A549 (cell line): Measurements from ENCODE around the gene RPS6KA4. TPM values are rescaled to one million over a fixed set of nuclear protein-coding genes. Genes with fewer than 3 reads are reported as not detected.

Experiments used
- ATAC-seq, 2 experiments: fragments of 200-7000 bp in 1 of 2; fragments of >200 bp in 1 of 2; cut with Nextera tagmentation in 1 of 2; cut with Tn5 transposase in 1 of 2; 3 replicates each; pipeline versions ENCODE4 v1.8.0 to v1.9.1; 2018 to 2020; ENCODE audit warnings: mild to moderate bottlenecking in 1 of 2, moderate library complexity in 1 of 2
- CTCF ChIA-PET: fragments of 300-600 bp; sonication (Branson Sonifier 250); formaldehyde crosslinking; extraction: SDS; loops from one replicate; lab custom pipeline; 2021; ENCODE audit warnings: antibody characterized with exemption, inconsistent platforms; lab: Yijun Ruan, JAX
- POLR2A ChIA-PET: fragments of 350-600 bp; formaldehyde crosslinking; extraction: SDS; loops from one replicate; lab custom pipeline; 2021; ENCODE audit warnings: antibody characterized with exemption, inconsistent platforms; lab: Yijun Ruan, JAX
- DNase-seq, 2 experiments: peaks; one replicate each; pipeline versions ENCODE4 v3.0.0 to v3.0.0-alpha.2; 2011 to 2016; ENCODE audit warnings: low read depth in 1 of 2, low spot score in 1 of 2
- FAIRE-seq: peaks from 2 replicates; lab custom pipeline; 2011; peaks lifted over from hg19 to GRCh38; lab: Jason Lieb, UNC
- H3K27ac ChIP-seq, 2 experiments: fragments of >200 bp; sonication (Bioruptor Twin); formaldehyde crosslinking; 3 replicates each; pipeline ENCODE4 v1.5.1; 2016 to 2017
- H3K4me1 ChIP-seq: fragments of >200 bp; sonication (Bioruptor Twin); formaldehyde crosslinking; 3 replicates; pipeline ENCODE4 v1.6.1; 2016
- H3K4me2 ChIP-seq: fragments of >200 bp; sonication (Bioruptor Twin); formaldehyde crosslinking; 3 replicates; pipeline ENCODE4 v1.6.1; 2016
- H3K4me3 ChIP-seq: fragments of >200 bp; sonication (Bioruptor Twin); formaldehyde crosslinking; 3 replicates; pipeline ENCODE4 v1.5.1; 2016
- H3K9me3 ChIP-seq: fragments of >200 bp; sonication (Bioruptor Twin); formaldehyde crosslinking; 3 replicates; pipeline ENCODE4 v1.6.1; 2016
- CBX8 ChIP-seq: fragments of 200-600 bp; sonication (generic); IDR thresholded peaks from 2 replicates; pipeline ENCODE4 v1.6.1; 2016
- CHD2 ChIP-seq: fragments of 150-350 bp; IDR thresholded peaks from 2 replicates; pipeline ENCODE4 v1.6.1; 2014; ENCODE audit warnings: low read length; ENCODE audit not compliant: partially characterized antibody
- CHD4 ChIP-seq: fragments of 200-600 bp; sonication (generic); IDR thresholded peaks from 2 replicates; pipeline ENCODE4 v1.6.1; 2016; ENCODE audit warnings: antibody characterized with exemption, mild to moderate bottlenecking, borderline replicate concordance
- FOXS1 ChIP-seq: fragments of 250-450 bp; sonication (Bioruptor Pico); IDR thresholded peaks from 2 replicates; pipeline ENCODE4 v1.5.0; 2020; ENCODE audit warnings: mild to moderate bottlenecking, moderate library complexity
- HOXA7 ChIP-seq: fragments of 250-450 bp; sonication (Bioruptor Pico); IDR thresholded peaks from 2 replicates; pipeline ENCODE4 v1.5.0; 2020; ENCODE audit warnings: mild to moderate bottlenecking, moderate library complexity
- JUN ChIP-seq, 2 experiments: fragments of >200 bp; sonication (Bioruptor Twin); formaldehyde crosslinking; IDR thresholded peaks; 2 replicates in 1 of 2; 3 replicates in 1 of 2; pipeline ENCODE4 v1.6.1; 2016 to 2017
- JUNB ChIP-seq: fragments of >200 bp; sonication (Bioruptor Twin); formaldehyde crosslinking; IDR thresholded peaks from 2 replicates; pipeline ENCODE4 v1.6.1; 2016
- NFE2L2 ChIP-seq: fragments of 150-350 bp; conservative IDR thresholded peaks from 2 replicates; pipeline ENCODE4 v1.6.1; 2014; ENCODE audit warnings: low read length
- PHF8 ChIP-seq: fragments of 200-600 bp; sonication (generic); IDR thresholded peaks from 2 replicates; pipeline ENCODE4 v1.6.1; 2016; ENCODE audit warnings: low read depth, mild to moderate bottlenecking, antibody characterized with exemption, moderate library complexity, borderline replicate concordance
- POLR2A ChIP-seq: IDR thresholded peaks from 2 replicates; pipeline ENCODE4 v1.6.1; 2012; ENCODE audit warnings: mild to moderate bottlenecking, low read length
- RAD21 ChIP-seq, 2 experiments: fragments of >200 bp in 1 of 2; sonication (Bioruptor Twin) in 1 of 2; formaldehyde crosslinking in 1 of 2; IDR thresholded peaks in 1 of 2; conservative IDR thresholded peaks in 1 of 2; 2 replicates in 1 of 2; 3 replicates in 1 of 2; pipeline ENCODE4 v1.6.1; 2012 to 2018; ENCODE audit warnings: inconsistent platforms in 1 of 2
- RARB ChIP-seq: fragments of 250-450 bp; sonication (Bioruptor Pico); IDR thresholded peaks from 2 replicates; pipeline ENCODE4 v1.8.0; 2021; ENCODE audit warnings: mild to moderate bottlenecking, moderate library complexity
- RFX5 ChIP-seq: fragments of 450-650 bp; IDR thresholded peaks from 2 replicates; pipeline ENCODE4 v1.7.1; 2014; ENCODE audit warnings: antibody characterized with exemption, mild to moderate bottlenecking, moderate library complexity
- ZNF302 ChIP-seq: fragments of 250-450 bp; sonication (Bioruptor Pico); IDR thresholded peaks from 2 replicates; pipeline ENCODE4 v1.9.0; 2021; ENCODE audit warnings: inconsistent platforms, mild to moderate bottlenecking, moderate library complexity
- WGBS: methylation state at CpG from one replicate; pipeline ENCODE4 v1.1.6; 2017; ENCODE audit errors: missing lambda C conversion rate; 5-methylcytosine and 5-hydroxymethylcytosine counted together
- polyA plus RNA-seq, 4 experiments: library from polyadenylated mRNA; depleted of rRNA in 3 of 4; stranded (reverse); fragments of >200 nt; fragmentation: RNase III in 1 of 4; extraction: RNeasy Plus Mini Kit Qiagen cat#74134 plus additional on column Dnase treatment in 1 of 4; gene quantifications; 2 replicates in 3 of 4; 3 replicates in 1 of 4; pipeline ENCODE4 v1.2.3, GENCODE V29; 2011 to 2017
- TF ChIP-seq, protein P1 (sequence below): fragments of >200 bp; sonication (Bioruptor Twin); formaldehyde crosslinking; IDR thresholded peaks from 2 replicates; pipeline ENCODE4 v1.6.1; 2016
- TF ChIP-seq, protein P2 (sequence below): fragments of 200-600 bp; sonication (generic); IDR thresholded peaks from 2 replicates; pipeline ENCODE4 v1.6.1; 2016; ENCODE audit warnings: antibody characterized with exemption, mild to moderate bottlenecking, moderate library complexity
- TF ChIP-seq, protein P3 (sequence below): IDR thresholded peaks from 2 replicates; pipeline ENCODE4 v1.6.1; 2012
- TF ChIP-seq, protein P4 (sequence below): fragments of 250-450 bp; sonication (Bioruptor Pico); IDR thresholded peaks from 2 replicates; pipeline ENCODE4 v1.5.0; 2021; ENCODE audit warnings: mild to moderate bottlenecking, moderate library complexity, borderline replicate concordance
- TF ChIP-seq, protein P5 (sequence below): IDR thresholded peaks from 2 replicates; pipeline ENCODE4 v1.6.1; 2012
- TF ChIP-seq, protein P6 (sequence below): fragments of >200 bp; sonication (Bioruptor Twin); formaldehyde crosslinking; IDR thresholded peaks from 3 replicates; pipeline ENCODE4 v1.6.1; 2016
- TF ChIP-seq, protein P7 (sequence below): fragments of 250-450 bp; sonication (Bioruptor Pico); IDR thresholded peaks from 2 replicates; pipeline ENCODE4 v1.5.0; 2020; ENCODE audit warnings: low read depth, mild to moderate bottlenecking, moderate library complexity

RPS6KA4 gene
- polyA plus RNA-seq, 2 of the 4 experiments (the other 2 are of a cell fraction), result 21.4 to 35.9 TPM

DNA sequence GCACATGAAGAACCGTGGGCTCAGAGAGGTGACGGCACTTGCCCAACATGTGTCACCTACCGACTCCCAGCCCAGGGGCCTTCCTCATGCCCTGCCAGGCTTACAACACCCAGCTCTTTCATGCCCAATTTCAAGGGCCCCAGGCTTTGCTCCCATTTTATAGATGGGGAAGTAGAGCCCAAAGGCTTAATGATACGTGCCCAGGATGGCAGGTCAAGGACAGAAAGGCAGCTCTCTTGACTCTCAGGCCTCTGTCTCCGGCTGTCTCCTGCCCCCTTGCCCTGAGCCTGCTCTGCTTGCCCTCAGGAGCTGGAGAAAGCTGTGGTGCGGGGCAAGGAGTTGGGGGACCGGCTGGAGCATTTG is 10.0 kb upstream of the RPS6KA4 start (continued):
- TF ChIP-seq, protein P1, sequence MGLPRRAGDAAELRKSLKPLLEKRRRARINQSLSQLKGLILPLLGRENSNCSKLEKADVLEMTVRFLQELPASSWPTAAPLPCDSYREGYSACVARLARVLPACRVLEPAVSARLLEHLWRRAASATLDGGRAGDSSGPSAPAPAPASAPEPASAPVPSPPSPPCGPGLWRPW, result no peak
- TF ChIP-seq POLR2A (no peak), RAD21 (conservative IDR thresholded peaks at IDR 0.05 in 1 of 2, IDR thresholded peaks at IDR 0.05 in 1 of 2) (no peak), RARB (CRISPR knock-in tag) (no peak)
- TF ChIP-seq, protein P2, sequence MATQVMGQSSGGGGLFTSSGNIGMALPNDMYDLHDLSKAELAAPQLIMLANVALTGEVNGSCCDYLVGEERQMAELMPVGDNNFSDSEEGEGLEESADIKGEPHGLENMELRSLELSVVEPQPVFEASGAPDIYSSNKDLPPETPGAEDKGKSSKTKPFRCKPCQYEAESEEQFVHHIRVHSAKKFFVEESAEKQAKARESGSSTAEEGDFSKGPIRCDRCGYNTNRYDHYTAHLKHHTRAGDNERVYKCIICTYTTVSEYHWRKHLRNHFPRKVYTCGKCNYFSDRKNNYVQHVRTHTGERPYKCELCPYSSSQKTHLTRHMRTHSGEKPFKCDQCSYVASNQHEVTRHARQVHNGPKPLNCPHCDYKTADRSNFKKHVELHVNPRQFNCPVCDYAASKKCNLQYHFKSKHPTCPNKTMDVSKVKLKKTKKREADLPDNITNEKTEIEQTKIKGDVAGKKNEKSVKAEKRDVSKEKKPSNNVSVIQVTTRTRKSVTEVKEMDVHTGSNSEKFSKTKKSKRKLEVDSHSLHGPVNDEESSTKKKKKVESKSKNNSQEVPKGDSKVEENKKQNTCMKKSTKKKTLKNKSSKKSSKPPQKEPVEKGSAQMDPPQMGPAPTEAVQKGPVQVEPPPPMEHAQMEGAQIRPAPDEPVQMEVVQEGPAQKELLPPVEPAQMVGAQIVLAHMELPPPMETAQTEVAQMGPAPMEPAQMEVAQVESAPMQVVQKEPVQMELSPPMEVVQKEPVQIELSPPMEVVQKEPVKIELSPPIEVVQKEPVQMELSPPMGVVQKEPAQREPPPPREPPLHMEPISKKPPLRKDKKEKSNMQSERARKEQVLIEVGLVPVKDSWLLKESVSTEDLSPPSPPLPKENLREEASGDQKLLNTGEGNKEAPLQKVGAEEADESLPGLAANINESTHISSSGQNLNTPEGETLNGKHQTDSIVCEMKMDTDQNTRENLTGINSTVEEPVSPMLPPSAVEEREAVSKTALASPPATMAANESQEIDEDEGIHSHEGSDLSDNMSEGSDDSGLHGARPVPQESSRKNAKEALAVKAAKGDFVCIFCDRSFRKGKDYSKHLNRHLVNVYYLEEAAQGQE, result no peak
- TF ChIP-seq, protein P3, sequence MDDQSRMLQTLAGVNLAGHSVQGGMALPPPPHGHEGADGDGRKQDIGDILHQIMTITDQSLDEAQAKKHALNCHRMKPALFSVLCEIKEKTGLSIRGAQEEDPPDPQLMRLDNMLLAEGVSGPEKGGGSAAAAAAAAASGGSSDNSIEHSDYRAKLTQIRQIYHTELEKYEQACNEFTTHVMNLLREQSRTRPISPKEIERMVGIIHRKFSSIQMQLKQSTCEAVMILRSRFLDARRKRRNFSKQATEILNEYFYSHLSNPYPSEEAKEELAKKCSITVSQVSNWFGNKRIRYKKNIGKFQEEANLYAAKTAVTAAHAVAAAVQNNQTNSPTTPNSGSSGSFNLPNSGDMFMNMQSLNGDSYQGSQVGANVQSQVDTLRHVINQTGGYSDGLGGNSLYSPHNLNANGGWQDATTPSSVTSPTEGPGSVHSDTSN, result no peak
- TF ChIP-seq, protein P4, sequence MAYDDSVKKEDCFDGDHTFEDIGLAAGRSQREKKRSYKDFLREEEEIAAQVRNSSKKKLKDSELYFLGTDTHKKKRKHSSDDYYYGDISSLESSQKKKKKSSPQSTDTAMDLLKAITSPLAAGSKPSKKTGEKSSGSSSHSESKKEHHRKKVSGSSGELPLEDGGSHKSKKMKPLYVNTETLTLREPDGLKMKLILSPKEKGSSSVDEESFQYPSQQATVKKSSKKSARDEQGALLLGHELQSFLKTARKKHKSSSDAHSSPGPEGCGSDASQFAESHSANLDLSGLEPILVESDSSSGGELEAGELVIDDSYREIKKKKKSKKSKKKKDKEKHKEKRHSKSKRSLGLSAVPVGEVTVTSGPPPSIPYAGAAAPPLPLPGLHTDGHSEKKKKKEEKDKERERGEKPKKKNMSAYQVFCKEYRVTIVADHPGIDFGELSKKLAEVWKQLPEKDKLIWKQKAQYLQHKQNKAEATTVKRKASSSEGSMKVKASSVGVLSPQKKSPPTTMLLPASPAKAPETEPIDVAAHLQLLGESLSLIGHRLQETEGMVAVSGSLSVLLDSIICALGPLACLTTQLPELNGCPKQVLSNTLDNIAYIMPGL, result no peak

DNA sequence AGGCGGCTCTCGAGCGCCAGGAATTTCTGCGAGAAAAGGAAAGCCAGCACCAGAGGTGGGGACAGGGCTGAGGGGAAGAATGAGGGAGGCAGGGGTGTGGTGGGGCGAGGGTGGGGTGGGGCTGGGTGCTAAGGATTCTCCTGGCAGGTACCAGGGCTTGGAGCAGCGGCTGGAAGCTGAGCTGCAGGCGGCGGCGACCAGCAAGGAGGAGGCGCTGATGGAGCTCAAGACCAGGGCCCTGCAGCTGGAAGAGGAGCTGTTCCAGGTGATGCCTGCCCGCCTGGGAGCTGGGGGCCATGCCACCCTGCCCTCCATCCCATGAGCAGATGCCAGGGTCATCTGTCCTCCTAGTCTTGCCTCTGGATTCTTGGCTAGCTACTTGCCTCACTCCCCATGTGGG is 9.6 kb upstream of the RPS6KA4 start:
- no peak overlapping the region for H3K4me3 ChIP-seq
- H3K9me3 ChIP-seq, result no peaks in the 10 kb centered on the region
- H3K27ac ChIP-seq, result no peak overlapping the region
- DNase-seq, result no peak
- H3K4me1 ChIP-seq, result peaks cover 10% of the 10 kb centered on the region; the same call in 2 of the 3 replicates
- POLR2A ChIA-PET, result no interaction called here
- TF ChIP-seq FOXS1 (CRISPR knock-in tag) (no peak), HOXA7 (CRISPR knock-in tag) (no peak), NFE2L2 (no peak), CBX8 (no peak), JUNB (no peak), ZNF302 (CRISPR knock-in tag) (no peak)
- TF ChIP-seq, protein P5, sequence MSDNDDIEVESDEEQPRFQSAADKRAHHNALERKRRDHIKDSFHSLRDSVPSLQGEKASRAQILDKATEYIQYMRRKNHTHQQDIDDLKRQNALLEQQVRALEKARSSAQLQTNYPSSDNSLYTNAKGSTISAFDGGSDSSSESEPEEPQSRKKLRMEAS, result no peak
- TF ChIP-seq, protein P6, sequence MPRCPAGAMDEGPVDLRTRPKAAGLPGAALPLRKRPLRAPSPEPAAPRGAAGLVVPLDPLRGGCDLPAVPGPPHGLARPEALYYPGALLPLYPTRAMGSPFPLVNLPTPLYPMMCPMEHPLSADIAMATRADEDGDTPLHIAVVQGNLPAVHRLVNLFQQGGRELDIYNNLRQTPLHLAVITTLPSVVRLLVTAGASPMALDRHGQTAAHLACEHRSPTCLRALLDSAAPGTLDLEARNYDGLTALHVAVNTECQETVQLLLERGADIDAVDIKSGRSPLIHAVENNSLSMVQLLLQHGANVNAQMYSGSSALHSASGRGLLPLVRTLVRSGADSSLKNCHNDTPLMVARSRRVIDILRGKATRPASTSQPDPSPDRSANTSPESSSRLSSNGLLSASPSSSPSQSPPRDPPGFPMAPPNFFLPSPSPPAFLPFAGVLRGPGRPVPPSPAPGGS, result no peak
- H3K4me2 ChIP-seq, result no peak overlapping the region
- WGBS, result 82% methylated on average over 10 of the region's 11 CpGs
- no peak for FAIRE-seq
- no peak for ATAC-seq
- CTCF ChIA-PET, result interaction anchor here (1.3 to 33.9 kb wide), 4 partner anchors 8 to 39 kb away, joined by 4 to 996 read pairs (median 306); partner anchors contain the start of genes CATSPERZ, CCDC88B, ESRRA and PRDX5

DNA sequence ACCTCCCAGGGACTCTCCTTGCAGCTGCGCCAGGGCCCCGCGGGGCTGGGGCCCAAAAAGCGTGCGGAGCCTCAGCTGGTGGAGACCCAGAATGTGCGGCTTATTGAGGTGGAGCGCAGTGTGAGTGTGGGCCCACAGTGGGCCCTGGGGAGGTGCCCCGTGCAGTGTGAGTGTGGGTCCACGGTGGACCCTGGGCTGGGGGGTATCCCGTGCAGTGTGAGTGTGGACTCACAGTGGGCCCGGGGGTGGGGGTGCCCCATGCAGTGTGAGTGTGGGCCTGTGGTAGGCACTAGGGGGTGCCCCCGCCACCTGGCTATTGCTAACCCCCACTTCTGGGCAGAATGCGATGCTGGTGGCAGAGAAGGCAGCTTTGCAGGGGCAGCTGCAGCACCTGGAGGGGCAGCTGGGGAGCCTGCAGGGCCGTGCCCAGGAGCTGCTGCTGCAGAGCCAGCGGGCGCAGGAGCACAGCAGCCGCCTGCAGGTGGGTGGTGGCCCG is 7.8 kb upstream of the RPS6KA4 start:
- DNase-seq, result no peak
- 88% methylated on average over 13 of the region's 18 CpGs for WGBS
- Histone ChIP-seq H3K4me2 (no peak overlapping the region), H3K9me3 (no peaks in the 10 kb centered on the region), H3K4me1 (peaks cover 25% of the 10 kb centered on the region), H3K4me3 (no peak overlapping the region), H3K27ac (no peak overlapping the region)
- ChIA-PET POLR2A (no interaction called here), CTCF (interaction anchor here (0.6 to 33.9 kb wide), 5 partner anchors 10 to 80 kb away, joined by 3 to 996 read pairs (median 301); partner anchors contain the start of genes CATSPERZ, CCDC88B, ESRRA and PRDX5)
- TF ChIP-seq PHF8 (no peak), CHD2 (no peak), RFX5 (no peak), HOXA7 (CRISPR knock-in tag) (no peak), CHD4 (no peak), FOXS1 (CRISPR knock-in tag) (no peak), JUN (IDR thresholded peaks at IDR 0.05) (no peak)
- TF ChIP-seq, protein P5, result no peak
- TF ChIP-seq, protein P7, sequence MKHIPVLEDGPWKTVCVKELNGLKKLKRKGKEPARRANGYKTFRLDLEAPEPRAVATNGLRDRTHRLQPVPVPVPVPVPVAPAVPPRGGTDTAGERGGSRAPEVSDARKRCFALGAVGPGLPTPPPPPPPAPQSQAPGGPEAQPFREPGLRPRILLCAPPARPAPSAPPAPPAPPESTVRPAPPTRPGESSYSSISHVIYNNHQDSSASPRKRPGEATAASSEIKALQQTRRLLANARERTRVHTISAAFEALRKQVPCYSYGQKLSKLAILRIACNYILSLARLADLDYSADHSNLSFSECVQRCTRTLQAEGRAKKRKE (CRISPR knock-in tag), result no peak
- FAIRE-seq, result no peak
- no peak for ATAC-seq
